HG03432 (cell line): ENCODE data around the gene FUOM.
"Not testable (repeated sequence)": the region's sequence is repeated elsewhere in the genome, so short reads cannot be mapped to it uniquely, and the experiment has no call there.

Experiments used
- ATAC-seq: cut with Tn5 transposase; IDR thresholded peaks from one replicate; pipeline ENCODE4 v1.9.1; 2021; ENCODE audit warnings: mild to moderate bottlenecking, moderate library complexity; ENCODE audit not compliant: unreplicated experiment

FUOM gene

GRCh38 chr10:133370030-133370786 lies 12.4 kb upstream of the FUOM start:
- no peak for ATAC-seq

- no peak for ATAC-seq
These were observed 10.3 kb upstream of the FUOM start for GRCh38 chr10:133368153-133368552.

GRCh38 chr10:133367461-133367860 lies 9.6 kb upstream of the FUOM start:
- ATAC-seq, result not testable (repeated sequence)

- ATAC-seq, result no peak
These were observed 8.9 kb upstream of the FUOM start for GRCh38 chr10:133366751-133367150.

- ATAC-seq, result no peak
These were observed 8.3 kb upstream of the FUOM start for GRCh38 chr10:133366130-133366478.

- ATAC-seq, result no peak
These were observed 7.8 kb upstream of the FUOM start for GRCh38 chr10:133365461-133366129.

GRCh38 chr10:133364645-133365431 lies 7.0 kb upstream of the FUOM start:
- ATAC-seq, result no peak

GRCh38 chr10:133362846-133363245 lies 5.0 kb upstream of the FUOM start:
- ATAC-seq, result no peak

GRCh38 chr10:133361773-133362441 lies 4.1 kb upstream of the FUOM start:
- no peak for ATAC-seq

- ATAC-seq, result no peak
These were observed 3.4 kb upstream of the FUOM start for GRCh38 chr10:133361227-133361626.

- ATAC-seq, result no peak
These were observed 2.3 kb upstream of the FUOM start for GRCh38 chr10:133359972-133360610.

- no peak for ATAC-seq
These were observed 1.7 kb upstream of the FUOM start for GRCh38 chr10:133359554-133359971.

- no peak for ATAC-seq
These were observed 1.1 kb upstream of the FUOM start for GRCh38 chr10:133358925-133359310.

- no peak for ATAC-seq
These were observed 524 bp upstream of the FUOM start for GRCh38 chr10:133358162-133358924.

GRCh38 chr10:133356549-133357284 lies 1.1 kb downstream of the FUOM start:
- no peak for ATAC-seq

GRCh38 chr10:133355991-133356390 lies 1.8 kb downstream of the FUOM start:
- no peak for ATAC-seq

- ATAC-seq, result no peak
These were observed 2.6 kb downstream of the FUOM start for GRCh38 chr10:133355266-133355665.

- ATAC-seq, result no peak
These were observed 3.1 kb downstream of the FUOM start for GRCh38 chr10:133354672-133355240.

GRCh38 chr10:133353988-133354605 lies 3.7 kb downstream of the FUOM start:
- ATAC-seq, result no peak
